ENCODE data around the gene NPIPB4.
"Not testable (repeated sequence)": the region's sequence is repeated elsewhere in the genome, so short reads cannot be mapped to it uniquely, and the experiment has no call there.

DNA sequence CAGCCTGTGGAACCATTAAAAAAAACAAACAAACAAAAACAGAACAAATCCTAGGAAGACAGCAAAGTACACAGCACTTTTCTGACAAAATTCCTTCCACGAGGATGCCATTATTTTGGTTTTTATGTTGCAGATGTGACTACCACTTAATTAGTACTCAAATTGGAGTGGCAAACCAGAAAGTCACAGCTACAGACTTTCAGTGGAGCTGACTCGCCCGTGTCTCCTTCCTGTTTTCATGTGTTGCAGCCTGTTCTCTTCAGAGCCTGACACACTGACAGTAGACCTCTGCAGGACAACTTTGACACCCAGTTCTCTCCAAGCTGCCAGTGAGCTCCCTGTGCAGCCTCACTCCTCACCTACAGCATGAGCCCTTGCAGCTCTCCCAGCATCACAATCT, 24.4 kb upstream of the NPIPB4 start:
- not testable (repeated sequence) for TF ChIP-seq ZFX (IDR thresholded peaks at IDR 0.05; ENCODE audit: borderline replicate concordance)
- TF ChIP-seq, protein P1, sequence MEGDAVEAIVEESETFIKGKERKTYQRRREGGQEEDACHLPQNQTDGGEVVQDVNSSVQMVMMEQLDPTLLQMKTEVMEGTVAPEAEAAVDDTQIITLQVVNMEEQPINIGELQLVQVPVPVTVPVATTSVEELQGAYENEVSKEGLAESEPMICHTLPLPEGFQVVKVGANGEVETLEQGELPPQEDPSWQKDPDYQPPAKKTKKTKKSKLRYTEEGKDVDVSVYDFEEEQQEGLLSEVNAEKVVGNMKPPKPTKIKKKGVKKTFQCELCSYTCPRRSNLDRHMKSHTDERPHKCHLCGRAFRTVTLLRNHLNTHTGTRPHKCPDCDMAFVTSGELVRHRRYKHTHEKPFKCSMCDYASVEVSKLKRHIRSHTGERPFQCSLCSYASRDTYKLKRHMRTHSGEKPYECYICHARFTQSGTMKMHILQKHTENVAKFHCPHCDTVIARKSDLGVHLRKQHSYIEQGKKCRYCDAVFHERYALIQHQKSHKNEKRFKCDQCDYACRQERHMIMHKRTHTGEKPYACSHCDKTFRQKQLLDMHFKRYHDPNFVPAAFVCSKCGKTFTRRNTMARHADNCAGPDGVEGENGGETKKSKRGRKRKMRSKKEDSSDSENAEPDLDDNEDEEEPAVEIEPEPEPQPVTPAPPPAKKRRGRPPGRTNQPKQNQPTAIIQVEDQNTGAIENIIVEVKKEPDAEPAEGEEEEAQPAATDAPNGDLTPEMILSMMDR (IDR thresholded peaks at IDR 0.05), result not testable (repeated sequence)

All from 22Rv1 (cell line).